ENCODE data around the gene TNFAIP2.

Gene TNFAIP2

GRCh38 chr14:103127861-103128598, 4.8 kb downstream of the TNFAIP2 start:
- CTCF ChIA-PET = interaction anchor here (1.5 kb wide), 1 partner anchor 23 kb away, joined by 4 read pairs; no protein-coding TSS in a partner anchor
- Mint-ChIP-seq H3K36me3 (no peaks in the 10 kb centered on the region), H3K4me3 (no peak overlapping the region), H3K4me1 (no peaks in the 10 kb centered on the region), H3K27me3 (peaks cover 43% of the 10 kb centered on the region), H3K27ac (no peak overlapping the region), H3K9me3 (no peaks in the 10 kb centered on the region)
- no peak for DNase-seq

GRCh38 chr14:103128631-103129300, 5.5 kb downstream of the TNFAIP2 start:
- Mint-ChIP-seq H3K4me3 (no peak overlapping the region), H3K27me3 (peaks cover 36% of the 10 kb centered on the region), H3K27ac (no peak overlapping the region), H3K4me1 (no peaks in the 10 kb centered on the region), H3K9me3 (no peaks in the 10 kb centered on the region), H3K36me3 (no peaks in the 10 kb centered on the region)
- no peak for DNase-seq
- CTCF ChIA-PET = interaction anchor here (1.5 kb wide), 1 partner anchor 24 kb away, joined by 4 read pairs; no protein-coding TSS in a partner anchor

GRCh38 chr14:103129301-103130016, 6.2 kb downstream of the TNFAIP2 start:
- Mint-ChIP-seq H3K27ac (no peak overlapping the region), H3K4me3 (no peak overlapping the region), H3K27me3 (peaks cover 29% of the 10 kb centered on the region), H3K4me1 (no peaks in the 10 kb centered on the region), H3K9me3 (no peaks in the 10 kb centered on the region), H3K36me3 (no peaks in the 10 kb centered on the region)
- DNase-seq = no peak
- CTCF ChIA-PET = interaction anchor here (1.1 to 1.5 kb wide), 2 partner anchors 25 kb away, joined by 4 read pairs; no protein-coding TSS in a partner anchor

GRCh38 chr14:103130017-103130764, 6.9 kb downstream of the TNFAIP2 start:
- Mint-ChIP-seq H3K4me1 (no peaks in the 10 kb centered on the region), H3K4me3 (no peak overlapping the region)
- CTCF ChIA-PET = interaction anchor here (1.1 kb wide), 1 partner anchor 25 kb away, joined by 4 read pairs; no protein-coding TSS in a partner anchor

GRCh38 chr14:103130965-103131364, 7.7 kb downstream of the TNFAIP2 start:
- no peaks in the 10 kb centered on the region for H3K36me3 Mint-ChIP-seq
- H3K4me1 Mint-ChIP-seq = no peaks in the 10 kb centered on the region
- H3K27me3 Mint-ChIP-seq = peaks cover 14% of the 10 kb centered on the region
- CTCF ChIA-PET = no interaction called here
- DNase-seq = no peak
- H3K9me3 Mint-ChIP-seq = no peaks in the 10 kb centered on the region
- no peak overlapping the region for H3K27ac Mint-ChIP-seq
- H3K4me3 Mint-ChIP-seq = no peak overlapping the region

More at GRCh38 chr14:103130017-103130764, 6.9 kb downstream of the TNFAIP2 start:
- no peaks in the 10 kb centered on the region for H3K36me3 Mint-ChIP-seq
- DNase-seq = no peak
- no peaks in the 10 kb centered on the region for H3K9me3 Mint-ChIP-seq
- peaks cover 21% of the 10 kb centered on the region for H3K27me3 Mint-ChIP-seq
- H3K27ac Mint-ChIP-seq = no peak overlapping the region

DNA sequence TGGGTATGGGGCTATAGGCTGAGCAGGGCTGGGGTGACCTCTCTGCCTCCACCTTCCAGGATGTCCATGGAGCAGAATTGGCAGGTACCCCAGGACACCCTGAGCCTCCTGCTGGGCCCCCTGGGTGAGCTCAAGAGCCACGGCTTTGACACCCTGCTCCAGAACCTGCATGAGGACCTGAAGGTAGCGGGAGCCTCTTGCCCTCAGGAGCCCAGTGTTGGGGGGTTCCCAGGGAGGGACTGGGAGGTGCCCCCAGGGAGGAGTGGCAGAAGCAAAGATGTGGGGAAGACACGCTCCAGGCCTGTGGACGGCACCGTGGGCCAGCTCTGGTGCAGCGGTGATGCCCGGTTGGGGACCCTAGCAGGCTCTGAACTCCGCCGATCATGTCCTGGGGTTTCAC, 8.3 kb downstream of the TNFAIP2 start:
- no peak overlapping the region for H3K4me3 Mint-ChIP-seq
- H3K36me3 Mint-ChIP-seq = no peaks in the 10 kb centered on the region
- no peak overlapping the region for H3K27ac Mint-ChIP-seq
- H3K27me3 Mint-ChIP-seq = peaks cover 9% of the 10 kb centered on the region
- no peak for DNase-seq
- no peaks in the 10 kb centered on the region for H3K4me1 Mint-ChIP-seq
- CTCF ChIA-PET = no interaction called here
- no peaks in the 10 kb centered on the region for H3K9me3 Mint-ChIP-seq

DNA sequence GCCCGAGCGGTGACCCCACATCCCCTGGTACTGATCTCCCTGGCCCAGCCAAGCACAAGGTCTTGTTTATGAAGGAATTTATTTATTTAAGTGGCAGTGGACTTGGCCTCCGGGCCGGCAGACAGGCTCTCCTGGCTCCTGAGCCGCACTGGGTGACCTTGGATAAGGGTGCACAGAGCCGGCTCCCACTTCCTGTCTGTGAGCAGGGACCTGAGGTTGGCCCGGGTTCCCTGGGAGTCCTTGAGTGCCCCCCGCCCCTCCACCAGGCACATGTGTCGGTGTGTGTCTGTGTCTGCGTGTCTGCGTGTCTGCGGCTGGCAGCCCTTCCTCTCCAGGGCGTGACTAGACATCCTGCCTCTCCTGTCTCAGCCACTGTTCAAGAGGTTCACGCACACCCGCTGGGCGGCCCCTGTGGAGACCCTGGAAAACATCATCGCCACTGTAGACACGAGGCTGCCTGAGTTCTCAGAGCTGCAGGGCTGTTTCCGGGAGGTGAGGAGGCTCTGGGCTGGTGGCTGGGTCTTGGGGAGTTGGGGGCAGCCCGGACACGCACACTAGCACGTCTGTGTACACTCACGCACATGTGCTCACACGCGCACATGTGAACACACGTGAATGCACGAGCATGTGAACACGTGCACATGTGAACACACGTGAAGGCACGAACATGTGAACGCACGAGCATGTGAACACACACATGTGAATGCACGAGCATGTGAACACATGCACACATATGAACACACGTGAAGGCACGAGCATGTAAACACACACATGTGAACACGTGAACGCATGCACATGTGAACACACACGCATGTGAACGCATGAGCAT, 9.3 kb downstream of the TNFAIP2 start:
- Mint-ChIP-seq H3K9me3 (no peaks in the 10 kb centered on the region), H3K27me3 (peaks cover 13% of the 10 kb centered on the region), H3K36me3 (no peaks in the 10 kb centered on the region), H3K4me3 (no peak overlapping the region), H3K4me1 (no peaks in the 10 kb centered on the region), H3K27ac (no peak overlapping the region)
- no peak for DNase-seq
- CTCF ChIA-PET = no interaction called here

- H3K27ac Mint-ChIP-seq = no peak overlapping the region
- CTCF ChIA-PET = no interaction called here
- no peak for DNase-seq
- H3K4me1 Mint-ChIP-seq = no peaks in the 10 kb centered on the region
- no peaks in the 10 kb centered on the region for H3K9me3 Mint-ChIP-seq
- H3K36me3 Mint-ChIP-seq = no peaks in the 10 kb centered on the region
- peaks cover 13% of the 10 kb centered on the region for H3K27me3 Mint-ChIP-seq
- H3K4me3 Mint-ChIP-seq = no peak overlapping the region
Observed at GRCh38 chr14:103133210-103134140, 10.2 kb downstream of the TNFAIP2 start.

GRCh38 chr14:103134405-103134804, 11.1 kb downstream of the TNFAIP2 start:
- no peaks in the 10 kb centered on the region for H3K36me3 Mint-ChIP-seq
- H3K27me3 Mint-ChIP-seq = peaks cover 17% of the 10 kb centered on the region
- no peak for DNase-seq
- no peaks in the 10 kb centered on the region for H3K4me1 Mint-ChIP-seq
- CTCF ChIA-PET = no interaction called here
- no peaks in the 10 kb centered on the region for H3K9me3 Mint-ChIP-seq
- H3K4me3 Mint-ChIP-seq = no peak overlapping the region
- no peak overlapping the region for H3K27ac Mint-ChIP-seq

DNA sequence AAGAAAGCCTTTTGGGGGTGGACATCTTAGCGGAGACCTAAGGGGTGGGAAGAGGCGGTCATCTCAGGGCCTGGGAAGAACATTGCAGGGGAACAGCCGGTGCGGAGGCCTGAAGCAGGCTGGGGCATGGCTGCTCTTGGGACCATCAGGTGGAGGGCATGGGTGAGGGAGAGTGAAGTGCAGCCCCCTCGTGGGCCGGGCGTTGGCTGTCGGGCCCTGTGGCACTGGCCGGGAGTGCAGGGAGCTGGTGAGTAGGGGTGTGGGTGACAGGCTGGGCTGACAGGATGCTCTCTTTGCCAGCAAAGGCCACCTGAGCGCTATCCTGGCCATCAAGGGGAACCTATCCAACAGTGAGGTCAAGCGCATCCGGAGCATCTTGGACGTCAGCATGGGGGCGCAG, 11.7 kb downstream of the TNFAIP2 start:
- peaks cover 21% of the 10 kb centered on the region for H3K27me3 Mint-ChIP-seq
- no peaks in the 10 kb centered on the region for H3K9me3 Mint-ChIP-seq
- DNase-seq = no peak
- H3K4me3 Mint-ChIP-seq = no peak overlapping the region
- H3K27ac Mint-ChIP-seq = no peak overlapping the region
- no peaks in the 10 kb centered on the region for H3K4me1 Mint-ChIP-seq
- CTCF ChIA-PET = no interaction called here
- H3K36me3 Mint-ChIP-seq = no peaks in the 10 kb centered on the region

DNA sequence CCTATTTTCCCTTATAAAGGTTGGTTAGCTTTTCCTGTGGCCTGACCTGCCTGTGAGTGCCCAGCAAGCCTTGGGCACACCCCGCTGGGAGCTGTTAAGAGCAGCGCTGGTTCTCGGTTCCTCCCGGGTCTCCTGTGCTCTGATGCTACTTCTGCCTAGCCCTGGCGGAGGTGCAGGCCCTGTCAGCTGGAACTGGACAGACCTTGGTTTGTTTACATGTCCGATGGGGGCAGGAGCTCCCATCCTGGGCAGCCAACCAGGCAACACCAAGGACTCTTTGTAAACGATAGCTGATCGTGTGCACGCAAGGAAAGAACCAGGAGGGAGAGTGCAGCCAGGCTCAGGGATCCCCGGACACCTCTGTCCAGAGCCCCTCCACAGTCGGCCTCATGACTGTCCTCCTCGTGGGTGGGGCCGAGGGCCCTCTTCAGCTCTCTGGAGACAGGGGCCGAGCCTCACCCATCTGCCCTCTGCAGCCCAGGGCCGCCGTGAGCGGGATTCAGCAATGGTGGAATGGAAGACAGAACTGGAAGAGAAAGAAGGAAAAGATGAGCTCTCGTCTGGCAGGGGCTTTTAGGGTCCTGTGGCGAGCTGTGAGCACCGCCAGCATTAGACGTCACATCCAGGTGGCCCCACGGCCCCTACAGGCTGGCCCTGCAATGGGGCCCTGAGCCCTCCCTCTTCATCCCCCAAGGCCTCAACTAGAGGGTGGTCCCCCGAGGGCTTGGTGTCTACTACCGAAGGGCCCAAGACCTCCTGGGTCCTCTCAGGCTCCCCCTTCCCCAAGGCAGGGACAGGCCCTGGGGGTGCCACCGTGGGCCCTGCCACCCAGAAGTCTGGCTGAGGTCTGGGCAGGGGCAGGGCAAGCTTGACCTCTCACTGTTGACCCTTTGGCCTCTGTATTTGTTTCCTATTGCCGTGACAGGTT, 12.3 kb downstream of the TNFAIP2 start:
- no peaks in the 10 kb centered on the region for H3K36me3 Mint-ChIP-seq
- no peak overlapping the region for H3K27ac Mint-ChIP-seq
- no peaks in the 10 kb centered on the region for H3K9me3 Mint-ChIP-seq
- DNase-seq = no peak
- H3K4me1 Mint-ChIP-seq = no peaks in the 10 kb centered on the region
- peaks cover 23% of the 10 kb centered on the region for H3K27me3 Mint-ChIP-seq
- no peak overlapping the region for H3K4me3 Mint-ChIP-seq
- CTCF ChIA-PET = interaction anchor here (0.6 kb wide), 1 partner anchor 259 kb away, joined by 3 read pairs; no protein-coding TSS in a partner anchor

All from activated naive CD4-positive, alpha-beta T cell treated with anti-CD3 and anti-CD28 coated beads, Interleukin-2, amount 10 ng/mL, durations not matched to agents 7 days and 5 days (primary cell).